GM18520 (cell line): Measurements from ENCODE around the gene TBC1D14.
"Not testable (repeated sequence)": the region's sequence is repeated elsewhere in the genome, so short reads cannot be mapped to it uniquely, and the experiment has no call there.

Experiments
- ATAC-seq: cut with Tn5 transposase; IDR thresholded peaks from one replicate; pipeline ENCODE4 v1.9.1; 2021; ENCODE audit not compliant: unreplicated experiment

Gene TBC1D14

DNA sequence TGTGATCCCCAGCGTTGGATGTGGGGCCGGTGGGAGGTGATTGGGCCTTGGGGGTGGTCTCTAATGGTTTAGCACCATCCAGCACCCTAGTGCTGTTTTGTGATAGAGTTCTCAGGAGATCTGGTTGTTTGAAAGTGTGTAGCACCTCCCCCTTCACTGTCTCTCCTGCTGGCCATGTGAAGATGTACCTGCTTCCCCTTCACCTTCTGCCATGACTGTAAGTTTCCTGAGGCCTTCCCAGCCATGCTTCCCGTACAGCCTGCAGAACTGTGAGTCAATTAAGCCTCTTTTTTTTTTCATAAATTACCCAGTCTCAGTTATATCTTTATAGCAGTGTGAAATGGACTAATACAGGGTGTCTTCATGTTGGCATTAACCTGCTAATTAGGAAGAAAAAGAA is 19.3 kb upstream of the TBC1D14 start:
- ATAC-seq: no peak

DNA sequence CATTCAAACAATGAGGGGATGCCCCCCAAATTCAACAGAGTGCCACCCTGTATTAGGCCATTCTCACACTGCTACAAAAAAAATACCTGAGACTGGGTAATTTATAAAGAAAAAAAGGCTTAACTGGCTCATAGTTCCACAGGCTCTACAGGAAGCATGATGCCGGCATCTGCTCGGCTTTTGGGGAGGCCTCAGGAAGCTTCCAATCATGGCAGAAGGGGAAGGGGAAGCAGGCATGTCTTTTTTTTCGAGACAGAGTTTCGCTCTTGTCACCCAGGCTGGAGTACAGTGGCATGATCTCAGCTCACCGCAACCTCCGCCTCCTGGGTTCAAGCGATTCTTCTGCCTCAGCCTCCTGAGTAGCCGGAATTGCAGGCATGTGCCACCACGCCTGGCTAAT is 18.7 kb upstream of the TBC1D14 start:
- ATAC-seq: not testable (repeated sequence)

DNA sequence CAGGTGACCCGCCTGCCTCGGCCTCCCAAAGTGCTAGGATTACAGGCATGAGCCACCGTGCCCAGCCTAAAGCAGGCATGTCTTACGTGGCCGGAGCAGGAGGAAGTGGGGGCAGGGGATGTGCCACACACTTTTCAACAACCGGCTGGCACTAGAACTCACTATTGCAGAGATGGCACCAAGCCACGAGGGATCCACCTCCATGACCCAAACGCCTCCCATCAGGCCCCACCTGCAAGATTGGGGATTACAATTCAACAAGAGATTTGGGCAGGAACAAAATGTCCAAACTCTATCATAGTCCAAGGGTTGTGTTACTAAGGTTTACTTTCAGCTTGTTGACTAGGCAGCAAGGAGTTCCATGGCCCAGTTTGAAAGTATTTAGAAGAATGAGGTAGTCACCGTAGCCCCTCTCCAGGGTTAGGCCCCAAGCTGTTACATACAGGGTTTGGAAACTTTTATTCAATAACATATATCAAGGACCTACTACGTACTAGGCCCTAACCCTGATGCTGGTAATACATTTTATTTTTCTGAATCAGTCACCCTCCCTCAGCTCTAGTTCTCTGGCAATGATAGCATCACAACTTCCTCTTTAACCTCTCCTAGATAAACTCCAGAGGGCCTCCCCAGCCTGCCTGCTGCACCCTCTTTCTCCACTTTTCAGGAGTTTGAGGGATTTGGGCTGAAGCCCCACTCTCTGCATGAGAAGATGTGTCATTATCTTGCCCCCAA is 18.0 kb upstream of the TBC1D14 start:
- ATAC-seq: no peak

DNA sequence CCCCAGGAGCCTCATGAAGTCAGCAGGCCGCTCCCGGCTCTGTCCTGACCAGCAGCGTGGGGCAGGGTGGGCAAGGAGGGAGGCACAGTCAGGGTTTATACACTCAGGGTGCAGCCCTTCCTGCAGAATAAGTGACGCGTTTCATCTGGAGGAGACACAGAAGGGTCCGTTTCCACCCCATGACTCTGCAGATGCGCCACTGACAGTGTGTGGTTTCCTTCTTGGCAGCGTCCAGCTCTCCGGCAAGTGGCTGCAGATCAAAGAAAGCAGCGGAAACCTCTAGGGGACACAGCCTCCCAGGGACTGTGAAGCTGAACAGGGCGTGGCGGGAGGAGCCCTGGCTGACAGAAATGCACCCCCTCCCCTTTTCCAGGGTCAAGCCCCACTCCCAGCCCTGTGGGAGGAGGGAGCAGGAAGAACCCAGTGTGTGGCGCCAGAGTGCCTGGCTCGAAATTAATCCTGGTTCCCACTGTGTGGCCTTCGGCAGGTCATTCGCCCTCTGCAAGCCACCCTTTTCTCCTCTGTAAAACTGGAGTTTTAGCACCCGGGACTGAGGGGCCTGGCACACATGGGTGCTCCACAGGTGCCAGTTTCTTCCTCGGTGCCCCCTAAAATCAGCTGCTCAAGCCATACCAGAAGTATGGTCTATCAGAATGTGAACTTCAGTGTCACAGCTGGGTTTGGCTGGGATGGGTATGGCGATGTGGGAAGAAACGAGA is 17.3 kb upstream of the TBC1D14 start:
- no peak for ATAC-seq

DNA sequence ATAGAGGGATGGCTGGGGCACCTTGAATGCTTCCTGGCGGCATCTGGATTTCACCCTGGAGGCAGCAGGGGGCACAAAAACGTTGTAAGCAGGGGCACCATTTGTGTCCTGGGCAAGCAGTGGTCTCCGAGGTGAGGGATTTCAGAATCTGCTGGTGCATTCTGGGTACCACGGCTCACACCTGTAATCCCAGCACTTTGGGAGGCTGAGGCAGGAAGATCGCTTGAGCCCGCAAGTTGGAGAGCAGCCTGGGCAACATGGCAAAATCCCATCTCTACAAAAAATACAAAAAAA is 16.8 kb upstream of the TBC1D14 start:
- ATAC-seq: no peak

DNA sequence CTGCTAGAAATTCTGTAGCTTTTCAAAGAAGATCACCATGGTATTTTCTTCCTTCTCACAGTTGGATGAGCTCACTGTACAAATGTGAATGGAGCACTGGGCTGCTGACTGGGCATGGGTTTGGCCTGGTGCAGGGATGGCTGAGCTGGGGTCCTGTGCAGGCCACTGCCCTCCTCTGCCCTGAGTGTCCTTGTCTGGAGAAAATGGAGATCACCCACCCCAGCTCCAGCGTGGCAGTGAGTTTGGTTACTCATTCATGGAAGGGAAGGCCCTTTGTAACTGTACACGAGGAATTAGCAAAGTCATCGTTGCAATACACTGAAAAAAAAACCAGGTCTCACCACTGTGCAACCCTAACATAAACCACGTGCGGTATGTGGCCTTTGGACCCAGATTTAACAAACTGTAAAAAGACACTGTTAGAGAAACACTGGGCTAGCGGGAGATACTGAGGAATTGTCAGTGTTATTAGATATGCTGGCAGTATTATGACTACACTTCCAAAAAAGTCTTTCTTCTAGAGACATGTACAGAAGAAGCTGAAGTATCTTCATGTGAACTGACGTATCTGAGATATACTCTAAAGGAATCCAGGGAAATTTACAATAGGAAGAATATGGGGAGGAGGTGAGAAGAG is 16.1 kb upstream of the TBC1D14 start:
- ATAC-seq: no peak

DNA sequence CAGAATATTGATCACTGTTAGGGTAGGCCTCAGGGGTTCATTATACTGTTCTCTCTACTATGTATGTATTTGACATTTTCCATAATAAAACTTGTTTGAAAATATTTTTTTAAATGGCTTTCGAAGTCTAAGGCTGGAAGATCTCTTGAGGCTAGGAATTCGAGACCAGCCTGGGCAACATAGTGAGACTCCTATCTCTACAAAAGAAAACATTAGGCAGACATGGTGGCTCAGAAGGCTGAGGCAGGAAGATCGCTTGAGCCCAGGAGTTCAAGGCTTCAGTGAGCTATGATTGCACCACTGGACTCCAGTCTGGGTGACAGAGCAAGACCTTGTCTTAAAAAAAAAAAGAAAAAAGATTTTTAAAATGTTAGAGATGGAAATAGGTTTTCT is 15.5 kb upstream of the TBC1D14 start:
- no peak for ATAC-seq

DNA sequence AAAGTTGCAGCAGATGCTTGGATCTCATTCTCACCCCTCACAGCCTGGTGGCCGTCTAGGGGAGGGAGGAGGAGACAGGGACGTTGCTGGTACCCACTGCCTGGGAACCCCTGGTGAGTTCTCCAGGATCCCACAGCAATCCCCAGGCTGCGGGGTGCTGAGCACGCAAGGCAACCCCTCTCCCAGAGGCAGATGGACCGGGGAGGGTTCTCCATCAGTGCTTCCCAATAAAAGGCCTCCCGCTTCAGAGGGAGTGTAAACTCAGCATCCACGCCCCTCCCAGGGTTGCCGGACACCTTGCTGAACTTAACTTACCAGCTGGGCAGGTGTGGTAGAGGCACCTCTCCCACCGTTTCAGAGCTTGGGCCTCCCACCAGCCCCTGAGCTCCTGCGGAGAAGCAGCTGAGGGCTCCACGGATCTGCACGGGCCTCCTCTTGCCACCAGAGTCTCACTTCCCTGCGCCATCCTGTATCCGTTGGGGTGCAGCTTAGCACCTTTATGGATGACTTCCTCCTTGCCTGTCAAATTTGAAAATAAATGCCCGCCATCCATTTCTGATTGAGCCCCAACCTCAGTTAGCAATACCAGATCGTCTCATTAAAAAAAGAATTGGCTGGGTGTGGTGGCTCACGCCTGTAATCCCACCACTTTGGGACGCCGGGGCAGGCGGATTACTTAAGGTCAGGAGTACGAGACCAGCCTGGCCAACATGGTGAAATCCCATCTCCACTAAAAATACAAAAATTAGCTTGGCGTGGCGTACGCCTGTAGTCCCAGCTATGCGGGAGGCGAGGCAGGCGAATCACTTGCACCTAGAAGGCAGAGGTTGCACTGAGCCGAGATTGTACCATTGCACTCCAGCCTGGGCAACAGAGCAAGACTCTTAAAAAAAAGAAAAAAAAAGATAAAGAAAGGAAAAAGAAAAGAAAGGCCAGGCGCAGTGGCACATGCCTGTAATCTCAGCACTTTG is 14.8 kb upstream of the TBC1D14 start:
- ATAC-seq: no peak

DNA sequence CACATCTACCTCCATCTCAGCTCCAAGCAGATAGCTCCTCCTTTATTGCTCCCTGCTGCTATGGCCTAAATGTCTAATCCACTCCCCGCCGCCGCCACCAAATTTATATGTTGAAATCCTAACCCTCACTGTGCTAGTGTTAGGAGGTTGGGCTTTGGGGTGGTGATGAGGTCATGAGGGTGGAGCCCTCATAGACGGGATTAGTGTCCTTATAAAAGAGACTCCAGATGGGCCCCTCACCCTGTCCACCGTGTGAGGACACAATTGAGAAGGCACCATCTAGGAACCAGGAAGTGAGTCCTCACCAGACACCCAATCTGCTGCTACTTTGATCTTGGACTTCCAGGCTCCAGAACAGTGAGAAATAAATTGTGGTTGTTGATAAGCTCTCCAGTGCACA is 13.6 kb upstream of the TBC1D14 start:
- ATAC-seq: no peak

DNA sequence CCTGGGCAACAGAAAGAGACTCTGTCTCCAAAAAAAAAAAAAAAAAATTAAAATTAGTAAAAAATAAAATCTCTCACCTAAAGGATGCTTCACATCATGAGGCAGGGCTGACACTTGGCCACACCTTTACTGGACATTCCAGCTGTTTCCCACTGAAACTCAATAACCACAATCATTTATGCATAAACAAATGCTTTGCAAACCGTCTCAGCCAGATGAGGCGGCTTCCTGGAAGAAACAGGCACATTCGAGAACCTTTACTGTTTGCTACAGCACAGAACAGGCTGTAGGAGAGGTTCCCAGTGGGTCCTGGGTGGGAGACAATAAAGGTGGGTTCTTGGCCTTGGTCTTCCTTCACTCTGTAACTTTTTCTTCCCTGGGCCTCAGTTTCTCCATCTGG is 10.9 kb upstream of the TBC1D14 start:
- no peak for ATAC-seq

DNA sequence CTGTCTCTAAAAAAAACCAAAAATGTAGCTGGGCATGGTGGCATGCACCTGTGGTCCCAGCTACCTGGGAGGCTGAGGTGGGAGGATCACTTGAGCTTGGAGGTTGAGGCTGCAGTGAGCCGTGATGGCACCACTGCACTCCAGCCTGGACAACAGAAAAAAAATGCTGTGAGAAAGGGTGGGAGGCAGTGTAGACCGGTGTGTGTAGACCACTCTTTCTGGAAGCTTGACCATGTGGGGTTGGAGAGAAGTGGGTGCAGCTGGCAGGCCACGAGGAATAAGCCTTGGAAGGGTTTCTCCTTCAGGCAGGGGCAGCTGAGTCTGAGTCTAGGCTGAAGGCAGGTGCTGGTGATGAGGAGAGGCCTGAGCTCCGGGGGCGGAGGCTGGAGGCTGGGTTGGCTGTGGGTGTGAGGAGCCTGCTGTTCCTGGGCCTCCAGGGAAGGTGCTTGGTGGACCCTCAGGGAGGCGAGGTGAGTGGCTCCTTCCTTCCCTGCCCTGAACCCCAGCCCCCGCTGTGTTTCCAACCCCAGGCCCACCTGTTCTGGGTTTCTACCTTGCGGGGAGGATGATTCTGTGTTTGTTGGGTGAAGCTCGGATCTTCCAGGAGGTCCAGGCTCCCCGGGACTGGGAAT is 9.3 kb upstream of the TBC1D14 start:
- ATAC-seq: no peak

DNA sequence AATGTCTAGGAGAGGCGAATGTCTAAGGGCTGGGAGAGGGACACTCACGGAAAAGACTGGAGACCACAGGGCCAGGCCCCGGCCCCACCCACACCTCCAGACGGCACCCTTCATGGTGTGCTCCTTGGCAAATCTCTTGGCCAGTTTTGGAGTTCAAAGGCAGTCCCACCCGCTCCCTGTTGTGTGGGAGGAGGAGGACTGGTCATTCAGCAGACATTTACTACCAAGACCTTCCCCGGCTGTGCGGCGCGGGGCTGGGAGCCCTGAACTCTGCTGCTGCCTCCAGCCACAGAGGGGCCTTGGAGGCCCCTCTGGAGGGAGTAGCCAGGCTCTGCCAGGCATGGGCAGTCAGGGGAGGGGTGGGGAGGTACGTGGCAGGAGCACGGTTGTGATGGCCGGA is 8.7 kb upstream of the TBC1D14 start:
- ATAC-seq: no peak

DNA sequence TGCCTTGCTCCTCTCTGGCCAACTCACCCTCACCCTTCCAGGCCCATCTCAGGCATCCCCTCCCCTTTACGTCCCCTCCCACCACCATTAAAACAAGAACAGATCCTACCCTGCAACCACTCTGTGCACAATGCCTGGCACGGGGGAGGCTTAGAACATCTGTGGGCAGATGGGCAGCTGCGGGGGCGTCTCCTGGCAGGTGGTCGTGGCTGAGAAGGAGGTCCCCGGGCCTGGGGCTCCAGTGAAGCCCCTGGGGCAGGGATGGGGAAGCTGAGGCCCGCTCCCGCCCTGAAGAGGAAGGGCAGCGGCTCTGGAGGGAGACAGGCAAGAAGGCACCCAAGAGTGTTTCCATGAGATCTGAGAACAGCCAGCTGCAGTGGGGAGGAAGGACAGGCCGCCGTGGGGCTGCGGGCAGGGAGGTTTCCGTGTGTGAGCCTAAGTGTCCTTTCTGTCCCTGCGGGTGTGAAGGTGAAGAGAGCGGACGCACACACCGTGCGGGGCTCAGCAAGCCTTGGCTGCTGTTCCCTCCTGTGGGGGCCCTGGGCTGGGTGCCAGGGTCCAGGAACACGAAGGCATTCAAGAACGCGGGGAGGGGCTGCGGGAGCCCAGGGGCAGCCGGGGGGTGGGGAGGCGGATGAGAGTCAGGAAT is 7.8 kb upstream of the TBC1D14 start:
- ATAC-seq: no peak

DNA sequence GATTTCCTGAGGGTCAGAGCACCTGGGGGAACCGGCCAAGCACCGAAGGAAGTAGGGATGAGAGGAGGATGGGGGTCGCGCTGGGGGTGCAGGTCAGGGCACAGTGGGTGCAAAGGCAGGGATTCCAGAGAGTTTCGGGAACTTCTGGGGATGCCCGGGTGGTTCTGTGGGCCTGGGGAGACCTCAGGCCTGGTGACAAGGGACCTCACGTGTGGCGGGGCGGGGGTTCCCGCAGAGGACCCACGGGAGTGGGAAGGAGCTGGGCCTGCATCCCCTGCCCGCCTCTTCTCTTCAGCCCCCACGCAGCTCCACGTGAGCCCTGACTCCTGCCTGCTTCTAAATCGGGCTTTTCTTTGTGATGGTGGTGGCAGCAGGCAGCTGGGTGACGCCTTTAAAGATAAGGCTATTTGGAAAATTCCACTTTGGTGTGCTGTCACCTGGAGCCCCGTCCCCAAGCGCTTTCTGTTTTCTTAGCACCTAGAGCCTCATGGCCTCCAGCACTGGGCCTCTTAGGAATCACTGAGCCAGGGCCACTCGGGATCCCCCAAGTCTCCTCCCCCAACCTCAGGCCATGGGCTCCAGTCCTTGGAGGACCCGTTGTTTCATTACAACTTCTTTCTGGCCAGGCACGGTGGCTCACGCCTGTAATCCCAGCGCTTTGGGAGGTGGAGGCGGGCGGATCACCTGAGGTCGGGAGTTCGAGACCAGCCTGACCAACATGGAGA is 7.1 kb upstream of the TBC1D14 start:
- no peak for ATAC-seq

DNA sequence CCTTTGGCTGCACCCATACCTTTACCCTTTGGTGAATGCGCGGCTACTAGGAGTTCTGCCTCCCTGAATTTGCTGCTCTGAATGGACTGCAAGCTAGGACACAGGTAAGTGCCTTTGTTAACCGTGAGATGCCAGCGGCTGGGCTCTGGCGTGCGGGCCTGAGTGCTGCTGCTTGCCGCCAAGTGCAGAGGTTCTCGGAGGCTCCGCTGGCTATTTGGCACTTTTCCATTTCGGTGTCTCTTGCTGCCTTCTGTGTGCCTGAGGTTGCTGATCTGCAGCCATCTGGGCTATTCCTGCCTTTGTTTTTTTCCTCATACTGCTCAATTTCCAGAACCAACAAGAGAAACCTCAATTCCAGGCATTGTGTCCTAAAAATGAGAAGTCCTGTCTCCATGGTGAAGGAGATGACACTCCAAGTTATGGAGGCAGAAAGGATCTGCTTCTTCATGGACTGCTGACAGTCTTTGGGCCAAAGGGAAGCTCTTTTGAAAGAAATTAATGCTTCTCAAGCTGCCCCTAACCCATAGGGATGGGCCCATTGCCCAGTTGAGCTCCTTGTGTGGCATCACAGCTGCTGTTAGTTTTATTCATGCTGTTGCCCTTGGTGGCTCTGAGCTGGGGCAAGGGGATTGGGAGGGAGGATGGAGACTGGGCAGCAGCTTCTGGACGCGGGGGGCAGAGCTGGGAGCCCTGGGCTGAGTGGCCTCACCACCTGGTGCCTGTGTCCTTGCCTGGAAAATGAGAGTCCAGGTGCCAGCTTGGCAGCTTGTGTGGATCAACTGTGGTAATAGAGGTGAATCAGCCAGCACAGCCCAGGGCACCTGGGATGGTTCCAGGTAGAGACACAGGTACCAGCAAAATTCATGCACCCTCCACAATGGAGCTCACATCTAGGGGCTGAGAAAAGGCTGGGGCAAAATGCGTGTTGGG is 3.8 kb upstream of the TBC1D14 start:
- ATAC-seq: no peak

DNA sequence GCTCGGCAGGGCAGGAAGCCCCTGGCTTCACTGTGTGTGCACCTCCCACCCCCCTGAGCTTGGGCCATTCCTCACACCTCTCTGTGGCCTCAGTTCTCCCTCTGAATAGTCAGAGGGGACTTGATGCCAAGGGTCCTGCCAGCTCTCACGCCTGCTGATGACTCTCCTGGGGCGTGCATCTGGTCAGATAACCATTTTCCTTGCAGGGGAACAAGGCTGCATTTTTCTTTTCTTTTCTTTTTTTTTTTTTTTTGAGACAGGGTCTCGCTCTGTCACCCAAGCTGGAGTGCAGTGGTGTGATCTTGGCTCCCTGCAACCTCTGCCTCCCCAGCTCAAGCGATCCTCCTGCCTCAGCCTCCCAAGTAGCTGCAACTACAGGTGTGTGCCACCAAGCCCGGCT is 3.1 kb upstream of the TBC1D14 start:
- not testable (repeated sequence) for ATAC-seq

DNA sequence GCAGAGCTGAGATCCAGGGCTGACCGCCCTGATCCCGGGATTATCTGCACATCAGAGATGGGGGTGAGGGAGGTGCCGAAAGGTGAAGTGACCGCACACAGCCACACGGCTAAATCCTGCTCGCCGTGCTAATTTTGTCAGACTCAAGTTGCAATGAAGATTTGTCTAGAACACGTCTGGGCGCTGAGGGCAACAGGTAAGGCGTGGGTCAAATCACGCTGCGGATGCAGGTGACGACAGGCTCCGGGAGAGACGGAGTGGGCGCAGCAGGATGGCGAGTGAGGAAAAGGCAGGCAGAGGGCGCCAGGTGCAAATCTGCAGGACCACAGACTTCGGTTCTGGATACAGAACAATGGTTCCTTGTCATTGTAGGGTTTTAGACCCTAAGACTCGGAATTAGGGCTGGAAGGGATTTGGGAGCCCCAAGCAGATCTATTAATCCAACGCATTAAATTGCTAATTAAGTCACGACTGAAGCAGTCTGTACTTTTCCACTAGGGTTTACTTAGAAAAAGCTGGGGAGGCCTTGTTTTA is 1.9 kb upstream of the TBC1D14 start:
- no peak for ATAC-seq

DNA sequence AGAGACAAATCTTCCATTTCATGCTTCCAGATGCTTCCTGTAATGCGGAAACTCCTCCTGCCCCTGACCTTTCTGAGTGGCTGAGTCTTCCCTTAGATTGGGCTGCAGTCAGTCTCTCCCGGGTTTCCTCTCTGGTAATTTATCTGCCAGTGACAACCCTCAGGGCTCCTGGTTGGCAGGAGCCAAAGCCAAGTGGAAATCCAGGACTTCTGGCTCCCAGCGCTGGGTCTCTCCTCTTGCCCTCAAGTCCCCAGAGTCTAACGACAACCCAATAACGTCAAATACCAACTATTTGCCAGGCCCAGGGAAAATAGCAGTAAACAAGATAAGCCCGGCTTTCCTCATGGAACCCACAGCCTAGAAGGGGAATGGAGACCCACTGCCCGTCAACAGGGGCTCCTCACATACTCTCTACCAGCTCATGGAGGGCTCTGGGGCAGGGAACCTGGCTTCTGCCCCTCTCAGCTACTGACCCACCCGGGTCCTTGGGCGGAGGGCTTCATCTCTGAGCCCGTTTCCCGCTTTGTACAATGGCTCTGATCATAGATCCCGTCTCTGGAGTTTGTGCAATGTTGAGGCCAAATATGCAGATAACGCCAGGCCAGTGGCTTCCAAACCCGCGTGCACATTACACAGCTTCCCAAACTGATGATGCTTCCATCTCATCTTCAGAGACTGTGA is 1.1 kb upstream of the TBC1D14 start:
- ATAC-seq: no peak
